K562 (cell line): ENCODE data around the gene CPN2. TPM values are rescaled to one million over a fixed set of nuclear protein-coding genes. Genes with fewer than 3 reads are reported as not detected.

Source experiments
- FOSL1 ChIP-seq: fragments of 200-800 bp; sonication (Bioruptor generic); conservative IDR thresholded peaks from 2 replicates; pipeline ENCODE4 v1.6.1; 2016; ENCODE audit warnings: missing genetic modification characterization, missing compliant biosample characterization
- PHF21A ChIP-seq: fragments of 450-650 bp; IDR thresholded peaks from 2 replicates; pipeline ENCODE4 v1.6.1; 2017; ENCODE audit warnings: low read depth, borderline replicate concordance
- POLR2A ChIP-seq: fragments of 450-650 bp; conservative IDR thresholded peaks from 2 replicates; pipeline ENCODE4 v1.6.1; 2016
- SMC3 ChIP-seq: conservative IDR thresholded peaks from 2 replicates; pipeline ENCODE4 v1.6.1; 2011; ENCODE audit warnings: low read depth, low read length, improper control_type of control experiment; ENCODE audit not compliant: insufficient read depth
- ZBTB11 ChIP-seq, 3 experiments: fragments of 200-800 bp in 1 of 3; fragments of 250-450 bp in 1 of 3; fragments of 450-650 bp in 1 of 3; sonication (Bioruptor Pico) in 1 of 3; sonication (Bioruptor generic) in 1 of 3; formaldehyde crosslinking in 1 of 3; IDR thresholded peaks; 2 replicates each; pipeline versions ENCODE4 v1.6.1 to v1.8.0; 2016 to 2022; ENCODE audit warnings: mild to moderate bottlenecking in 2 of 3, missing genetic modification characterization in 2 of 3, missing compliant biosample characterization in 1 of 3, moderate library complexity in 1 of 3
- ZNF655 ChIP-seq: fragments of 250-450 bp; sonication (Bioruptor Pico); IDR thresholded peaks from 2 replicates; pipeline ENCODE4 v1.5.0; 2021
- polyA plus RNA-seq, 8 experiments: library from polyadenylated mRNA; depleted of rRNA in 4 of 8; stranded (reverse) in 5 of 8; unstranded in 3 of 8; fragments of >200 nt; fragmentation: Nextera tagmentation in 2 of 8; fragmentation: Illumina TruSeq in 1 of 8; extraction: Ambion mirVana in 2 of 8; extraction: Trizol in 1 of 8; gene quantifications; 2 replicates each; pipeline versions ENCODE4 v1.2.1 to v1.2.3, GENCODE V29; 2011 to 2014; ENCODE audit warnings: inconsistent platforms in 1 of 8, missing spikeins in 1 of 8
- total RNA-seq, 7 experiments: library from RNA; depleted of rRNA in 6 of 7; stranded (reverse); fragments of >200 nt in 6 of 7; fragmentation: Illumina TruSeq in 2 of 7; extraction: Trizol in 2 of 7; gene quantifications; 2 replicates each; pipeline versions ENCODE4 v1.2.1 to v1.2.3, GENCODE V29; 2011 to 2021; ENCODE audit warnings: low replicate concordance in 1 of 7
- TF ChIP-seq, protein P1 (sequence below): fragments of 450-650 bp; conservative IDR thresholded peaks from 2 replicates; pipeline ENCODE4 v1.6.1; 2016; ENCODE audit warnings: missing genetic modification characterization, low read depth, mild to moderate bottlenecking, control low read depth, missing compliant biosample characterization
- TF ChIP-seq, protein P2 (sequence below): fragments of 200-600 bp; sonication (generic); IDR thresholded peaks from one replicate; pipeline ENCODE4 v1.6.1; 2012; ENCODE audit warnings: mild to moderate bottlenecking, low read depth, low read length, inconsistent platforms

Gene CPN2
- total and polyA plus RNA-seq, 9 of the 15 experiments (the other 6 are each of a cell fraction or from before 2014, with no cell fraction given): not detected

DNA sequence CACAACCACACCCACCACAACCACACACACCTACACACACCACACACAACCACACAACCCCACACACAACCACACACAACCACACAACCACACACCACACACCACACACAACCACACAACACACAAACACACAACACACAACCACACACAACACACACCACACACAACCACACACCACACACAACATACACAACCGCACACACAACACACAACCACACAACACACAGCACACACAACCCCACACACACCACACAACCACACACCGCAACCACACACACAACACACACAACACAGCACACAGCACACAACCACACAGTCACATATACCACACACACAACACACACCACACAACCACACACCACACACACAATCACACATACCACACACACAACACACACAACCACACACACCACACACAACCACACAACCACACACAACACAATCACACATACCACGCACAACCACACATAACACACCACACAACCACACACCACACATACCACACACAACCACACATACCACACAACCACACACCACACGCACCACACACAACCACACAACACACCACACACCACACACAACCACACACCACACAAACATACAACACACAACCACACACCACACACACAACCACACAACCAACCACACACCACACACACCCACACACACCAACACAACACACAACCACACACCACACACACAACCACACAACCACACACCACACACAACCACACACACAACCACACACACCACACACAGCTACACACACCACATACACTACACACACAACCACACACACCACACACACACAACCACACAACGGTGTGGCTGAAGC is 23.7 kb downstream of the CPN2 start (continued):
- TF ChIP-seq ZNF655 (CRISPR knock-in tag) (no peak), POLR2A (no peak), PHF21A (no peak), ZBTB11 (CRISPR knock-in tag; IDR thresholded peaks at IDR 0.05) (no peak), FOSL1 (tag) (no peak), SMC3 (no peak)
- TF ChIP-seq, protein P1, sequence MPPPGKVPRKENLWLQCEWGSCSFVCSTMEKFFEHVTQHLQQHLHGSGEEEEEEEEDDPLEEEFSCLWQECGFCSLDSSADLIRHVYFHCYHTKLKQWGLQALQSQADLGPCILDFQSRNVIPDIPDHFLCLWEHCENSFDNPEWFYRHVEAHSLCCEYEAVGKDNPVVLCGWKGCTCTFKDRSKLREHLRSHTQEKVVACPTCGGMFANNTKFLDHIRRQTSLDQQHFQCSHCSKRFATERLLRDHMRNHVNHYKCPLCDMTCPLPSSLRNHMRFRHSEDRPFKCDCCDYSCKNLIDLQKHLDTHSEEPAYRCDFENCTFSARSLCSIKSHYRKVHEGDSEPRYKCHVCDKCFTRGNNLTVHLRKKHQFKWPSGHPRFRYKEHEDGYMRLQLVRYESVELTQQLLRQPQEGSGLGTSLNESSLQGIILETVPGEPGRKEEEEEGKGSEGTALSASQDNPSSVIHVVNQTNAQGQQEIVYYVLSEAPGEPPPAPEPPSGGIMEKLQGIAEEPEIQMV (tag): no peak
- TF ChIP-seq, protein P2, sequence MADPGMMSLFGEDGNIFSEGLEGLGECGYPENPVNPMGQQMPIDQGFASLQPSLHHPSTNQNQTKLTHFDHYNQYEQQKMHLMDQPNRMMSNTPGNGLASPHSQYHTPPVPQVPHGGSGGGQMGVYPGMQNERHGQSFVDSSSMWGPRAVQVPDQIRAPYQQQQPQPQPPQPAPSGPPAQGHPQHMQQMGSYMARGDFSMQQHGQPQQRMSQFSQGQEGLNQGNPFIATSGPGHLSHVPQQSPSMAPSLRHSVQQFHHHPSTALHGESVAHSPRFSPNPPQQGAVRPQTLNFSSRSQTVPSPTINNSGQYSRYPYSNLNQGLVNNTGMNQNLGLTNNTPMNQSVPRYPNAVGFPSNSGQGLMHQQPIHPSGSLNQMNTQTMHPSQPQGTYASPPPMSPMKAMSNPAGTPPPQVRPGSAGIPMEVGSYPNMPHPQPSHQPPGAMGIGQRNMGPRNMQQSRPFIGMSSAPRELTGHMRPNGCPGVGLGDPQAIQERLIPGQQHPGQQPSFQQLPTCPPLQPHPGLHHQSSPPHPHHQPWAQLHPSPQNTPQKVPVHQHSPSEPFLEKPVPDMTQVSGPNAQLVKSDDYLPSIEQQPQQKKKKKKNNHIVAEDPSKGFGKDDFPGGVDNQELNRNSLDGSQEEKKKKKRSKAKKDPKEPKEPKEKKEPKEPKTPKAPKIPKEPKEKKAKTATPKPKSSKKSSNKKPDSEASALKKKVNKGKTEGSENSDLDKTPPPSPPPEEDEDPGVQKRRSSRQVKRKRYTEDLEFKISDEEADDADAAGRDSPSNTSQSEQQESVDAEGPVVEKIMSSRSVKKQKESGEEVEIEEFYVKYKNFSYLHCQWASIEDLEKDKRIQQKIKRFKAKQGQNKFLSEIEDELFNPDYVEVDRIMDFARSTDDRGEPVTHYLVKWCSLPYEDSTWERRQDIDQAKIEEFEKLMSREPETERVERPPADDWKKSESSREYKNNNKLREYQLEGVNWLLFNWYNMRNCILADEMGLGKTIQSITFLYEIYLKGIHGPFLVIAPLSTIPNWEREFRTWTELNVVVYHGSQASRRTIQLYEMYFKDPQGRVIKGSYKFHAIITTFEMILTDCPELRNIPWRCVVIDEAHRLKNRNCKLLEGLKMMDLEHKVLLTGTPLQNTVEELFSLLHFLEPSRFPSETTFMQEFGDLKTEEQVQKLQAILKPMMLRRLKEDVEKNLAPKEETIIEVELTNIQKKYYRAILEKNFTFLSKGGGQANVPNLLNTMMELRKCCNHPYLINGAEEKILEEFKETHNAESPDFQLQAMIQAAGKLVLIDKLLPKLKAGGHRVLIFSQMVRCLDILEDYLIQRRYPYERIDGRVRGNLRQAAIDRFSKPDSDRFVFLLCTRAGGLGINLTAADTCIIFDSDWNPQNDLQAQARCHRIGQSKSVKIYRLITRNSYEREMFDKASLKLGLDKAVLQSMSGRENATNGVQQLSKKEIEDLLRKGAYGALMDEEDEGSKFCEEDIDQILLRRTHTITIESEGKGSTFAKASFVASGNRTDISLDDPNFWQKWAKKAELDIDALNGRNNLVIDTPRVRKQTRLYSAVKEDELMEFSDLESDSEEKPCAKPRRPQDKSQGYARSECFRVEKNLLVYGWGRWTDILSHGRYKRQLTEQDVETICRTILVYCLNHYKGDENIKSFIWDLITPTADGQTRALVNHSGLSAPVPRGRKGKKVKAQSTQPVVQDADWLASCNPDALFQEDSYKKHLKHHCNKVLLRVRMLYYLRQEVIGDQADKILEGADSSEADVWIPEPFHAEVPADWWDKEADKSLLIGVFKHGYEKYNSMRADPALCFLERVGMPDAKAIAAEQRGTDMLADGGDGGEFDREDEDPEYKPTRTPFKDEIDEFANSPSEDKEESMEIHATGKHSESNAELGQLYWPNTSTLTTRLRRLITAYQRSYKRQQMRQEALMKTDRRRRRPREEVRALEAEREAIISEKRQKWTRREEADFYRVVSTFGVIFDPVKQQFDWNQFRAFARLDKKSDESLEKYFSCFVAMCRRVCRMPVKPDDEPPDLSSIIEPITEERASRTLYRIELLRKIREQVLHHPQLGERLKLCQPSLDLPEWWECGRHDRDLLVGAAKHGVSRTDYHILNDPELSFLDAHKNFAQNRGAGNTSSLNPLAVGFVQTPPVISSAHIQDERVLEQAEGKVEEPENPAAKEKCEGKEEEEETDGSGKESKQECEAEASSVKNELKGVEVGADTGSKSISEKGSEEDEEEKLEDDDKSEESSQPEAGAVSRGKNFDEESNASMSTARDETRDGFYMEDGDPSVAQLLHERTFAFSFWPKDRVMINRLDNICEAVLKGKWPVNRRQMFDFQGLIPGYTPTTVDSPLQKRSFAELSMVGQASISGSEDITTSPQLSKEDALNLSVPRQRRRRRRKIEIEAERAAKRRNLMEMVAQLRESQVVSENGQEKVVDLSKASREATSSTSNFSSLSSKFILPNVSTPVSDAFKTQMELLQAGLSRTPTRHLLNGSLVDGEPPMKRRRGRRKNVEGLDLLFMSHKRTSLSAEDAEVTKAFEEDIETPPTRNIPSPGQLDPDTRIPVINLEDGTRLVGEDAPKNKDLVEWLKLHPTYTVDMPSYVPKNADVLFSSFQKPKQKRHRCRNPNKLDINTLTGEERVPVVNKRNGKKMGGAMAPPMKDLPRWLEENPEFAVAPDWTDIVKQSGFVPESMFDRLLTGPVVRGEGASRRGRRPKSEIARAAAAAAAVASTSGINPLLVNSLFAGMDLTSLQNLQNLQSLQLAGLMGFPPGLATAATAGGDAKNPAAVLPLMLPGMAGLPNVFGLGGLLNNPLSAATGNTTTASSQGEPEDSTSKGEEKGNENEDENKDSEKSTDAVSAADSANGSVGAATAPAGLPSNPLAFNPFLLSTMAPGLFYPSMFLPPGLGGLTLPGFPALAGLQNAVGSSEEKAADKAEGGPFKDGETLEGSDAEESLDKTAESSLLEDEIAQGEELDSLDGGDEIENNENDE: no peak
